Measurements from ENCODE around the gene NCKAP5. TPM values are rescaled to one million over a fixed set of nuclear protein-coding genes. Genes with fewer than 3 reads are reported as not detected.

NCKAP5 gene
- total RNA-seq, 1 donor from 2014 or later, result 8.8 TPM

DNA sequence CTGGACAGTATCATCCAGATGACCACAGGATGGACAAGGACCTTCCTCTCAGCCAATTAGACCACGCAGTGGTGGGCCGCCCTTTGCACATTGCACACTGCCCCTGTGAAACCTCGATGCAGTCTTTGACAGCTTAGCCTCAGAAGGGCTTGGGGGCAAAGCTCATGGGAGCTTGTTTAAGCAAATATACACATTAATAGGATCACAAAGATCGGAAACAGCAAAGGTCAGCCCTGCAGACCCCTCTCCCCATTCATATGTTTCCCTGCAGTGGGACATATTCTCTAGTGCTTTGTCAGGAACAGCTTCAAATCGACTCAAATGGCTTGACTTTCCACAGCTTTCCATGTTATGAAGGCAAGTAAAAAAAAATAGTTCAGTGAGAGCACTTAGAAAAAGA, 708.7 kb downstream of the NCKAP5 start:
- no peaks in the 10 kb centered on the region for H3K9me3 ChIP-seq
- H3K4me3 ChIP-seq, result no peak overlapping the region
- H3K4me1 ChIP-seq, result no peaks in the 10 kb centered on the region
- H3K27me3 ChIP-seq, result no peaks in the 10 kb centered on the region
- TF ChIP-seq POLR2A (IDR thresholded peaks at IDR 0.05), result no peak
- no peak for TF ChIP-seq POLR2AphosphoS5 (IDR thresholded peaks at IDR 0.05; ENCODE audit: insufficient read depth in 1 of 2, low read depth in 1 of 2)
- TF ChIP-seq, protein P1, sequence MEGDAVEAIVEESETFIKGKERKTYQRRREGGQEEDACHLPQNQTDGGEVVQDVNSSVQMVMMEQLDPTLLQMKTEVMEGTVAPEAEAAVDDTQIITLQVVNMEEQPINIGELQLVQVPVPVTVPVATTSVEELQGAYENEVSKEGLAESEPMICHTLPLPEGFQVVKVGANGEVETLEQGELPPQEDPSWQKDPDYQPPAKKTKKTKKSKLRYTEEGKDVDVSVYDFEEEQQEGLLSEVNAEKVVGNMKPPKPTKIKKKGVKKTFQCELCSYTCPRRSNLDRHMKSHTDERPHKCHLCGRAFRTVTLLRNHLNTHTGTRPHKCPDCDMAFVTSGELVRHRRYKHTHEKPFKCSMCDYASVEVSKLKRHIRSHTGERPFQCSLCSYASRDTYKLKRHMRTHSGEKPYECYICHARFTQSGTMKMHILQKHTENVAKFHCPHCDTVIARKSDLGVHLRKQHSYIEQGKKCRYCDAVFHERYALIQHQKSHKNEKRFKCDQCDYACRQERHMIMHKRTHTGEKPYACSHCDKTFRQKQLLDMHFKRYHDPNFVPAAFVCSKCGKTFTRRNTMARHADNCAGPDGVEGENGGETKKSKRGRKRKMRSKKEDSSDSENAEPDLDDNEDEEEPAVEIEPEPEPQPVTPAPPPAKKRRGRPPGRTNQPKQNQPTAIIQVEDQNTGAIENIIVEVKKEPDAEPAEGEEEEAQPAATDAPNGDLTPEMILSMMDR (IDR thresholded peaks at IDR 0.05), result no peak
- no peak for DNase-seq (ENCODE audit: extremely low spot score in 2 of 2)
- H3K27ac ChIP-seq, result no peak overlapping the region
- intact Hi-C loops (cut with DNase I), result no loop called here
- no peaks in the 10 kb centered on the region for H3K36me3 ChIP-seq

DNA sequence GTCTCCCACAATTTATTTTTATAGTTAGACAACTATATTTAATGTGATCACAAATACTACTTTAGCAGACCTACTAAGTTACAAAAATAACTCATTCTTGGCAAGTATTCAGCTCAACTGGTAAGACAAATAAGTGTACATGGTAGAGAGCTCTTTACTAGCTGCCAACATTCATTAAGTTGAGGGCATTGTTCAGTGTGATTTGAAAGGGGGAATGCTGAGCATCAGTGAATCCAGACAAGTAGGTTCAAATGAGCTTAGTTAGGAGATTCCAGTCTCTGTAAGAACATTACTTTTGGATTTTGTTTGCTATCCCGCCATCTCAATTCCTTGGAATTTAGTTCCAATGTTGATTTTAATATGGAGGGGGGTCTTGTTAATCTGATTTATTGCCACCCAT, 710.9 kb downstream of the NCKAP5 start:
- Histone ChIP-seq H3K36me3 (no peaks in the 10 kb centered on the region), H3K4me3 (no peak overlapping the region), H3K27me3 (no peaks in the 10 kb centered on the region), H3K9me3 (no peaks in the 10 kb centered on the region), H3K4me1 (no peaks in the 10 kb centered on the region), H3K27ac (no peak overlapping the region)
- intact Hi-C loops (cut with DNase I), result no loop called here
- TF ChIP-seq POLR2AphosphoS5 (IDR thresholded peaks at IDR 0.05; ENCODE audit: insufficient read depth in 1 of 2, low read depth in 1 of 2) (no peak), POLR2A (IDR thresholded peaks at IDR 0.05) (no peak)
- TF ChIP-seq, protein P1 (IDR thresholded peaks at IDR 0.05), result no peak
- no peak for DNase-seq (ENCODE audit: extremely low spot score in 2 of 2)

DNA sequence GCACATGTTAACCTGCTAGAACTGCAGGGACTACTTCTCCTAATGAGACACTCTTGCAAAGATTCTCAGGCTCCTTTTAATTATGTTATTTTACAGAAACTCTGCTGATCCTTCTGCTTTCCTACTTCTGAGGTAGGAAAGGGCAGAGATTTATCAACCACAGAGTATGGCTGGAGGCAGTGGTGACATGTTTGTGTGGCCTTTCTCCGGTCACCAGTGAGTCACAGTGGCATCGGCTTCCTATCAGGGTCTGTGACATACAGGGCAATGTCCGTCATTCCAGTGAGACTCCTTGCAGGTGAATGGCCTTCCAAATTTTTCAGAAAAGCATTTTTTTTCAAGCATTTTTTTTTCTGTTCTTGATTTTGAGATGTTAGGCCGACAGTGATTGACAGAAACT, 717.6 kb downstream of the NCKAP5 start:
- intact Hi-C loops (cut with DNase I), result no loop called here
- no peak for DNase-seq (ENCODE audit: extremely low spot score in 2 of 2)
- H3K9me3 ChIP-seq, result no peaks in the 10 kb centered on the region
- TF ChIP-seq POLR2AphosphoS5 (IDR thresholded peaks at IDR 0.05; ENCODE audit: insufficient read depth in 1 of 2, low read depth in 1 of 2), result no peak
- no peak for TF ChIP-seq POLR2A (IDR thresholded peaks at IDR 0.05)
- TF ChIP-seq, protein P1 (IDR thresholded peaks at IDR 0.05), result no peak
- H3K27ac ChIP-seq, result no peak overlapping the region
- no peaks in the 10 kb centered on the region for H3K4me1 ChIP-seq
- H3K4me3 ChIP-seq, result no peak overlapping the region
- no peaks in the 10 kb centered on the region for H3K27me3 ChIP-seq
- no peaks in the 10 kb centered on the region for H3K36me3 ChIP-seq

DNA sequence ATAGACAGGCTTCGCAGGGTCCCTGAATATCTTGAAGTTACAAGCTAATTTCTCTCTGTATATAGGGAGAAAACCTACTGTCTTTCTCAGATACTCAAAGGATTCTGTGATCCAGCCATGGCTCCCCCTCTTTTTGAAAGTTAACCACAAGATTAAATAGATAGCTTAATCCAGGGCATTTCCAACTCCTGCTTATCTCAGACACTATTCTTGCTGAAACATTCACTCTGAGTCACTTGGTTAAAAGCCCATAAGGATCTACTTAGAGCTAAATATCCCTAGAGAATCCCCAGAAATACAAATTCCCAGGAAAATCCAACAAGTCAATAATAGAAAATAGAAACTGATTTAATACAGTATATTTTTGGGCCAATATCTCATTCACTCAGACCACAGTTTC, 719.1 kb downstream of the NCKAP5 start:
- Histone ChIP-seq H3K9me3 (no peaks in the 10 kb centered on the region), H3K4me1 (no peaks in the 10 kb centered on the region), H3K4me3 (no peak overlapping the region), H3K27ac (no peak overlapping the region), H3K27me3 (no peaks in the 10 kb centered on the region), H3K36me3 (no peaks in the 10 kb centered on the region)
- intact Hi-C loops (cut with DNase I), result no loop called here
- no peak for DNase-seq (ENCODE audit: extremely low spot score in 2 of 2)
- TF ChIP-seq POLR2AphosphoS5 (IDR thresholded peaks at IDR 0.05; ENCODE audit: insufficient read depth in 1 of 2, low read depth in 1 of 2), result no peak
- no peak for TF ChIP-seq POLR2A (IDR thresholded peaks at IDR 0.05)
- TF ChIP-seq, protein P1 (IDR thresholded peaks at IDR 0.05), result no peak

DNA sequence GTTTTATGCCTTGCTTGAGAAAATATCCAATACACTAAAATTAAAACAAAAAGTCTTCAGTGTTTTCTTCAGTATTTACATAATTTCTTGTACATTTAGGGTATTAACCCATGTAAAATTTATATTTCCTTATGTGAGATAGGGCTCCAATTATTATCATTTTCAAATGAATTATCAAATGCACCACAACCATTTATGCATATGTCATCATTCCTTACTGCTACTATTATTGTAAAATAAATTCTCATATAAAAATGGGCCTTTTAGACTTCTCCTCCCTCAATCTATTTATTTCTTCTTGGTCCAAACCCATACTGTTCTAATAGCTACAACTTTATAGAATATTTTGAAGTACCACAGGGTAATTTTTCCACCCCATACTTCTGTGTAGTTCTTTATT, 722.9 kb downstream of the NCKAP5 start:
- no peaks in the 10 kb centered on the region for H3K27me3 ChIP-seq
- H3K36me3 ChIP-seq, result no peaks in the 10 kb centered on the region
- H3K9me3 ChIP-seq, result no peaks in the 10 kb centered on the region
- intact Hi-C loops (cut with DNase I), result no loop called here
- no peak overlapping the region for H3K27ac ChIP-seq
- no peaks in the 10 kb centered on the region for H3K4me1 ChIP-seq
- TF ChIP-seq POLR2A (IDR thresholded peaks at IDR 0.05) (no peak), POLR2AphosphoS5 (IDR thresholded peaks at IDR 0.05; ENCODE audit: insufficient read depth in 1 of 2, low read depth in 1 of 2) (no peak)
- TF ChIP-seq, protein P1 (IDR thresholded peaks at IDR 0.05), result no peak
- DNase-seq (ENCODE audit: extremely low spot score in 2 of 2), result no peak
- H3K4me3 ChIP-seq, result no peak overlapping the region

All from vagina (tissue), 2 donors.